Thyroid gland (tissue), 4 donors: ENCODE data around the gene FEM1C.

Experiments used
- CTCF ChIP-seq, 6 experiments: fragments of 200-600 bp in 3 of 6; fragments of 450-650 bp in 3 of 6; sonication (generic) in 3 of 6; IDR thresholded peaks; one replicate each; pipeline ENCODE4 v1.5.1; 2016 to 2019; ENCODE audit warnings: antibody characterized with exemption in 6 of 6, mild to moderate bottlenecking in 2 of 6, inconsistent platforms in 1 of 6, moderate library complexity in 1 of 6
- POLR2A ChIP-seq, 2 donors: fragments of 450-650 bp; IDR thresholded peaks; one replicate each; pipeline ENCODE4 v1.6.1; 2017; ENCODE audit warnings: antibody characterized with exemption in 2 of 2, mild to moderate bottlenecking in 2 of 2, moderate library complexity in 1 of 2

- no peak for TF ChIP-seq CTCF (IDR thresholded peaks at IDR 0.05)
- TF ChIP-seq POLR2A (IDR thresholded peaks at IDR 0.05) = no peak
Measured at GRCh38 chr5:115480900-115481299, 63.7 kb downstream of the FEM1C start.
